T-helper 17 cell (primary cell): ENCODE measurements around the gene PDZD7. TPM values are rescaled to one million over a fixed set of nuclear protein-coding genes. Genes with fewer than 3 reads are reported as not detected.

Experiments
- ATAC-seq: fragments of 150-1000 bp; cut with Tn5 transposase; 2 replicates; pipeline ENCODE4 v1.10.0; 2021; ENCODE audit warnings: mild to moderate bottlenecking, moderate library complexity
- DNase-seq, 3 donors: peaks; one replicate each; pipeline versions ENCODE4 v3.0.0 to v3.0.0-alpha.2; 2020 to 2021
- H3K9me3 ChIP-seq: one replicate; pipeline ENCODE4 v1.7.0; 2013; ENCODE audit warnings: low read length, mild to moderate bottlenecking; ENCODE audit not compliant: control insufficient read depth, poor library complexity, severe bottlenecking
- H3K27ac Mint-ChIP-seq: one replicate; pipeline ENCODE4 v1.8.0; 2022; ENCODE audit warnings: mild to moderate bottlenecking, moderate library complexity, mixed read lengths
- H3K27me3 Mint-ChIP-seq: one replicate; pipeline ENCODE4 v1.8.0; 2022; ENCODE audit warnings: mixed read lengths
- H3K36me3 Mint-ChIP-seq: one replicate; pipeline ENCODE4 v1.8.0; 2022; ENCODE audit warnings: low read depth, mixed read lengths
- H3K4me1 Mint-ChIP-seq: one replicate; pipeline ENCODE4 v1.8.0; 2022; ENCODE audit warnings: mild to moderate bottlenecking, mixed read lengths
- H3K4me3 Mint-ChIP-seq: one replicate; pipeline ENCODE4 v1.8.0; 2022; ENCODE audit warnings: mild to moderate bottlenecking, moderate library complexity, mixed read lengths
- total RNA-seq, 4 donors: library from RNA in 2 of 4; stranded (reverse) in 2 of 4; gene quantifications; one replicate each; pipeline ENCODE4 v1.2.3 and lab custom pipeline; 2022 to 2026

PDZD7 gene
- total RNA-seq, 2 donors from 2014 or later: 0.65 to 1.1 TPM

DNA sequence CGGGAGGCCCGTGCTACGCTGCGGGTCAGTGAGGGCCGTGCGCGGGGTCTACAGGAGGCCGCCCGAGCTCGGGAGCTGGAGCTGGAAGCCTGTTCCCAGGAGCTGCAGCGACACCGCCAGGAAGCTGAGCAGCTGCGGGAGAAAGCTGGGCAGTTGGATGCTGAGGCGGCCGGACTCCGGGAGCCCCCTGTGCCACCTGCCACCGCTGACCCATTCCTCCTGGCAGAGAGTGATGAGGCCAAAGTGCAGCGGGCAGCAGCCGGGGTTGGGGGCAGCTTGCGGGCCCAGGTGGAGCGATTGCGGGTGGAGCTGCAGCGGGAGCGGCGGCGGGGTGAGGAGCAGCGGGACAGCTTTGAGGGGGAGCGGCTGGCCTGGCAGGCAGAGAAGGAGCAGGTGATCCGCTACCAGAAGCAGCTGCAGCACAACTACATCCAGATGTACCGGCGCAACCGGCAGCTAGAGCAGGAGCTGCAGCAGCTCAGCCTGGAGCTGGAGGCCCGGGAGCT, 24.3 kb downstream of the PDZD7 start:
- Mint-ChIP-seq H3K4me3 (no peak overlapping the region), H3K27me3 (no peaks in the 10 kb centered on the region), H3K27ac (no peak overlapping the region), H3K4me1 (peaks cover 3% of the 10 kb centered on the region), H3K36me3 (no peaks in the 10 kb centered on the region)
- H3K9me3 ChIP-seq: no peaks in the 10 kb centered on the region
- DNase-seq: no peak
- ATAC-seq: no peak

DNA sequence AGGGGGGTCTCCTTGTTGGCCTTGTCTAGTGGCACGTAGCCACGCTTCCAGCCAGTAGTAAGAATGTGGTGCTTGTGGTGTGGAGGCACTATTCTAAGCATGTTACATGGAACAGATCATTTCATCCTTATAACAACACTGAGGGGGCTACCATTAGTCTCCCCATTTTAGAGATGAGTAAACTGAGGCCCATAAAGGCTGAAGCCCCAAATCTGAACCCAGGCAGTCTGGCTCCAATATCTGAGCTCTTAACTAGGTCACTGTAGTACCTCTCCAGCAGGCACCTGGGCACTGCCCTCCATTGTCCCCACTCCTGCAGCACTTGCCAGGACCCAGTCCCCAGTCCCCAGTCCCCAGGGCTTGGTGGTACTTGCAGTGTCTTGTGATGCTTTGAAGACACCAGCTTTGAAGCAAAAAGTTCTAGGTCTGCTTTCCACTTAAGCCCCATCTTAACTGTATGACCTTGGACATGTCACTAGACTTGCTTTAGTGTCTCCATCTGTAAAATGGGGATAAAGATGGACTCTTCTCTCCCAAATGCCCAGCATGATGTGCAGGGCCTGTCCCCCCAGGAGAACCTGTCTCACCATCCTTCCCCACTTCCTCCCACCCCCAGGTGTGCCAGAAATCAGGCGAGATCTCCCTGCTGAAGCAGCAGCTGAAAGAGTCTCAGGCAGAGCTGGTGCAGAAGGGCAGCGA, 24.9 kb downstream of the PDZD7 start:
- no peak overlapping the region for H3K4me3 Mint-ChIP-seq
- H3K27ac Mint-ChIP-seq: no peak overlapping the region
- ATAC-seq: no peak
- H3K4me1 Mint-ChIP-seq: peaks cover 6% of the 10 kb centered on the region
- DNase-seq: no peak
- peaks cover 2% of the 10 kb centered on the region for H3K36me3 Mint-ChIP-seq
- no peaks in the 10 kb centered on the region for H3K27me3 Mint-ChIP-seq
- H3K9me3 ChIP-seq: no peaks in the 10 kb centered on the region

DNA sequence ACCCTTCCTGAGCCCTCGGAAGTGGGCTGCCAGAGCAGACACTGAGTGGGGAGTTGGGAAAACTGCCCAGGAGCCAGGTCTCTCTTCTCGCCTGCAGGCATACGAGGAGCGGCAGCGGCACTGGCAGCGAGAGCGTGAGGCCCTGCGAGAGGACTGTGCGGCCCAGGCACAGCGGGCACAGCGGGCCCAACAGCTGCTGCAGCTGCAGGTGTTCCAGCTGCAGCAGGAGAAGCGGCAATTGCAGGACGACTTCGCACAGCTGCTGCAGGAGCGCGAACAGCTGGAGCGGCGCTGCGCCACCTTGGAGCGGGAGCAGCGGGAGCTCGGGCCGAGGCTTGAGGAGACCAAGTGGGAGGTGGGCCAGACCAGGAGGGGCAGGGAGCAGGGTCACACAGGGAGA, 25.6 kb downstream of the PDZD7 start:
- no peak for DNase-seq
- Mint-ChIP-seq H3K4me3 (no peak overlapping the region), H3K4me1 (peaks cover 10% of the 10 kb centered on the region), H3K27me3 (no peaks in the 10 kb centered on the region), H3K27ac (no peak overlapping the region), H3K36me3 (peaks cover 3% of the 10 kb centered on the region)
- ATAC-seq: no peak
- no peaks in the 10 kb centered on the region for H3K9me3 ChIP-seq

DNA sequence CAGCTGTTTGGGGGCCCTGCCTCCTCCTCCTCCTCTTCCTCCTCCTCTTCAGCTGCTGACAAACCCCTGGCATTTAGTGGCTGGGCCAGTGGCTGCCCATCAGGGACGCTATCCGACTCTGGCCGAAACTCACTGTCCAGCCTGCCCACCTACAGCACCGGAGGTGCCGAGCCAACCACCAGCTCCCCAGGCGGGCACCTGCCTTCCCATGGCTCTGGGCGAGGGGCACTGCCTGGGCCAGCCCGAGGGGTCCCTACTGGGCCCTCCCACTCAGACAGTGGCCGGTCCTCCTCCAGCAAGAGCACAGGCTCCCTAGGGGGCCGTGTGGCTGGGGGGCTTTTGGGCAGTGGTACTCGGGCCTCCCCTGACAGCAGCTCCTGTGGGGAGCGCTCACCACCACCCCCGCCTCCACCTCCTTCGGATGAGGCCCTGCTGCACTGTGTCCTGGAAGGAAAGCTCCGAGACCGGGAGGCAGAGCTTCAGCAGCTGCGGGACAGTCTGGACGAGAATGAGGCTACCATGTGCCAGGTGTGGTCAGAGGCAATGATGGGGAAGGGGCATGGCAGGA, 27.2 kb downstream of the PDZD7 start:
- H3K27me3 Mint-ChIP-seq: no peaks in the 10 kb centered on the region
- H3K27ac Mint-ChIP-seq: no peak overlapping the region
- H3K4me3 Mint-ChIP-seq: no peak overlapping the region
- peaks cover 14% of the 10 kb centered on the region for H3K4me1 Mint-ChIP-seq
- DNase-seq (no peak), ATAC-seq (no peak)
- peaks cover 4% of the 10 kb centered on the region for H3K36me3 Mint-ChIP-seq
- no peaks in the 10 kb centered on the region for H3K9me3 ChIP-seq

DNA sequence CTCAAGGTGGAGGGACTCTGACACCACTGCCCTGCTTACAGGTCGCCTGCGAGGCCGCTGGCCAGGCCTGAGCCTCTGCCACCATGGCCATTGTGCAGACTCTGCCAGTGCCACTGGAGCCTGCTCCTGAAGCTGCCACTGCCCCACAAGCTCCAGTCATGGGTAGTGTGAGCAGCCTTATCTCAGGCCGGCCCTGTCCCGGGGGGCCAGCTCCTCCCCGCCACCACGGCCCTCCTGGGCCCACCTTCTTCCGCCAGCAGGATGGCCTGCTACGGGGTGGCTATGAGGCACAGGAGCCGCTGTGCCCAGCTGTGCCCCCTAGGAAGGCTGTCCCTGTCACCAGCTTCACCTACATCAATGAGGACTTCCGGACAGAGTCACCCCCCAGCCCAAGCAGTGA, 28.5 kb downstream of the PDZD7 start:
- Mint-ChIP-seq H3K36me3 (peaks cover 5% of the 10 kb centered on the region), H3K4me3 (no peak overlapping the region), H3K4me1 (peaks cover 20% of the 10 kb centered on the region), H3K27ac (no peak overlapping the region), H3K27me3 (no peaks in the 10 kb centered on the region)
- ATAC-seq (no peak), DNase-seq (no peak)
- H3K9me3 ChIP-seq: no peaks in the 10 kb centered on the region

DNA sequence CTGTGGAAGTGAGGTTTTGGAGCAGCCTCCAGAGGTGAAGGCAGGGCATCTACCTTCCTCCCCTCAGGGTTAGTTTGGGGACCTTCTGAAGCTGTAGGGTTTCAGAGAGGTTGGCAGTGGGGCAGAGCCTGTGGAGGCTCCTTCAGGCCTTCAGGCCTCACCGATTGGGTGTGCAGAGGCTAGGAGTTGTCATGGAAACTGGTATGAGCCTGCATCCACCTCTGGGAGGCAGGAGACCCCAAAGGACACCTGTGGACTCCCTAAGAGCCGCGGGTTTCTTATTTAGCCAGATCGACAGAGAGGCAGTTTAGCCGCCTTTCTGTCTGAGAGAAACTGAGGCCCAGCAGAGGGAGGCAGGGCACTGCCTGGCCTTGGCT, 29.3 kb downstream of the PDZD7 start:
- Mint-ChIP-seq H3K4me1 (peaks cover 23% of the 10 kb centered on the region), H3K27me3 (no peaks in the 10 kb centered on the region), H3K36me3 (peaks cover 7% of the 10 kb centered on the region), H3K27ac (peak overlapping the region; percentile 65), H3K4me3 (no peak overlapping the region)
- H3K9me3 ChIP-seq: no peaks in the 10 kb centered on the region
- DNase-seq (no peak), ATAC-seq (no peak)

DNA sequence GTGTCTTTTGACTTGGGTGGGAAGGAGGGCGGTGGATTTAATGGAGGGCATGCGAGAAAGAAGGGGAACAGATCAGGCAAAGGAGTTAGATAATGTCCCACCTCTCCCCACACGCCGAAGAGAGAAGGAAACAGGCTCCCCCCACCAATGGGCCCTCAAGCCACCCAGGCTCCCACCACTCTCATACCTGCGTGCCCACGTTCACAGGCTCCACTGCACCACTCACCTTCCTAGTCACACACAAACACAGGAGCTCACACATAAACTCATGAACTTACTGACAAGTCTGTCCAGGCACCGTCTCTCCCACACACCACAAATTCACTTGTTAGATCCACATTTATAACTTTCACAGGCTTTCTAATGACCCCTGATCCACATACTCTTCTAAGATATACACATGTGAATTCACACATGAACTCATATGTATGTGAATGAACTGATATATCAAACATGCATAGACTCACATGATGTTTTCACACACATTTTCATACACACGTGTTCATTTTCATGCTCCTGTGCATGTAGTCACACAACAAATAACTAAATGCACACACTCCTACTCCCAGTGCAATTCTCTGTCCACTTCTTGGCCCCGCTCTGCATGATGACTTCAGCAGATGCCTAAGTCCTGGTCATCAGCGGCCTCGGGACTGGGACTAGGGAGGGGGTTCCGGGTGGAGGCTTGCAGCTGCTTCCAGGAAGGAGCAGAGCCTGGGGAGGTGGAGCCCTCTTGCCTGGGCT, 29.8 kb downstream of the PDZD7 start:
- Mint-ChIP-seq H3K4me1 (peaks cover 26% of the 10 kb centered on the region), H3K36me3 (peaks cover 7% of the 10 kb centered on the region), H3K27ac (peak overlapping the region; percentile 65), H3K4me3 (peak overlapping the region; percentile 94), H3K27me3 (no peaks in the 10 kb centered on the region)
- no peak for ATAC-seq
- DNase-seq: no peak
- H3K9me3 ChIP-seq: no peaks in the 10 kb centered on the region

DNA sequence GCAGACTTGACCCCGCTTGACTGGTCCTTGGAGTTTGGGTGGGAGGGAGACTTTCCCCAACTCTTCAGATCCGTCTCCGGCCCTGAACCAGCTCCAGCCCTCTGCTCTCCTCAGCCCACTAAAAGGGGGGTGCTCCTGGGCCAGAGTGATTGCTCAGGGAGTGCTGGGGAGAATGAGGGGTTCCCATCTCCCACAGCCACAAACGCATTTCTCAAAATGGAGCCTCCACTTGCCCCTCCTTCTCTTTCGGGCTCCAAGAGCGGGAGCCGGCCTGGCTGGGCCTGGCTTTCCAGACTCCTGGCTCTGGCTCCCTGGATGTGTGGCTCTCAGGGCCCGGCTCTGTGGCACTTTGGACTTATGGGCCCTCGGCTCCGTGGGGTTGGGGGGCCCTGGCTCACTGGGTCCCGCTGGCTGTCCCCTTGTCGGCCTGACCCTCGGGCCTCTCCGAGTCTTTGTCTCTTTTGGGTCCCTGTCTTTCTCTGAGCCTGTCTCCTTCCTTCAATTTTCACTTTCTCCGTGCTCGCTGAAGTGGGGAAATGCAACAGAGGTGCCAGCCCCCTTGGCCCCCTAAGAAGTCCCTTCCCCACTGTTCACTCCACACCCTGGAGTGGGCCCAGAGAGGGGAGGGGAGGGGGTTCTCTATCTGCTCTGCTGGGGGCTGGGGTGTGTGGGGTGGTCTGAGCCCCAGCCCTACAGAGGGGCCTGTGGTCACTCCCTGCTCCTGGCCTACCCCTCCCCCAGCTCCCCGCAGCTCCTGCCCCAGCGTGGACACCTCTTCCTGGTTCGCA, 30.6 kb downstream of the PDZD7 start:
- Mint-ChIP-seq H3K4me3 (peak overlapping the region; percentile 94), H3K4me1 (peaks cover 26% of the 10 kb centered on the region), H3K27me3 (no peaks in the 10 kb centered on the region), H3K36me3 (peaks cover 7% of the 10 kb centered on the region), H3K27ac (peak overlapping the region; percentile 65)
- ATAC-seq: no peak
- H3K9me3 ChIP-seq: no peaks in the 10 kb centered on the region
- no peak for DNase-seq

DNA sequence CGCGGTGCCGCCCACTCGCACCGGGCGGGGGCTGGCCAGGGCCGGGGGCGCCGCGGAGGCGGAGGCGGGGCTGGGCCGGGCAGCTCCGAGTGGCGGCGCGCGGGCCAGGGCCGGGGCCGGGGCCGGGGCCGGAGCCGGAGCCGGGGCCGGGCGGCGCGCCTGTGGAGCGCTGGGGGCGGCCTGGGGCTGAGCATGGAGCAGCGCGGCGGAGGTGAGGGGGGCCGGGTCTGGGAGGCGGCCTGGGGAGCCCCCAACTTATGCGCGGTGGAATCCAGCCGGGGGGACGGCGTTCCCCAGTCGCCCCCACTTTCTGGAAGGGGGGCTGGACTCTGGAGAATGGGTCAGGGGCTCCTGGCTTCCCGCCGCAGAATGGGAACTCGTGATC, 31.2 kb downstream of the PDZD7 start, which contains the start of gene LZTS2:
Gene LZTS2 (plus strand): TSS at position 67 of the 385 bp plus-strand sequence. CDS start 2,731 bp downstream, outside the sequence.
- H3K9me3 ChIP-seq: no peaks in the 10 kb centered on the region
- H3K4me3 Mint-ChIP-seq: peak within 1 kb of the TSS; percentile 99
- peaks cover 7% of the 10 kb centered on the region for H3K36me3 Mint-ChIP-seq
- peak within 1 kb of the TSS; percentile 95 for H3K27ac Mint-ChIP-seq
- ATAC-seq (no peak), DNase-seq (no peak)
- H3K4me1 Mint-ChIP-seq: peaks cover 26% of the 10 kb centered on the region
- H3K27me3 Mint-ChIP-seq: no peaks in the 10 kb centered on the region

DNA sequence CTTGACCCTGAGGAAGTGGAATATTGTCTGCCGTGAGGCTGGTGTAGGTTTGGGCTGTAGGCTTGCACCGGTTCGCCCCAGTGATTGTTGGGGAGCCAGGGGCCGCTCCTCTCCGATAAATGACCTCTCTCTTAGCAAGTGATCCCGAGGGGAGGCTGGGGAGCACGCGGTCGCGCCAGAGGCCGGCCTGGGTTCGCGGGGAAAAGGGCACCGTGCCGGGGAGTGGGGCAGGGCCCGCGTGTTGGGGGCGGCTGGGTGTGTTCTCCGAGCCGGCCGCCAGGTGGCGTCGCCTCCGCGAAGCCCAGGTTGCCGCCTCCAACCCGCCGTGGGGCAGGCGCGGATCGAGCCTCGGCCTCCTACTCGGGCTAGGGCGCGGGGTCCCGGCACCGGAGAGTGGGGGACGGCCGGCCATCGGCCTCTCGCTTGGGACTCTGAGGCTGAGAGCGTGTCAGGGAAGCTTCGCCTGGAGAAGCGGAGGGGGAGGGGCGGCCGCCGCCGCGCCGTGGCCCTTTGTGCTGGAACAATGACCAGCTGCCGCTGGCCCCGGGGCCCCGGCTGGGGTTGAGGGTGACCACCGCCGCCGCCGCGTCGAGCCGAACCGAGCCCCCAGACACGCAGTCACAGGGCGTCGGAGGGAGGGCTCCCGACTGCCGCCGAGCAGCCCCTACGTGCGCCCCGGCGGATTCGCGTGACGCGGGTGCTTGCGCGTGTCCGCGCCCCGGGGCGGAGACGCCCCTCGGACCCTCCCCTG, 31.8 kb downstream of the PDZD7 start:
- H3K27me3 Mint-ChIP-seq: no peaks in the 10 kb centered on the region
- H3K9me3 ChIP-seq: no peaks in the 10 kb centered on the region
- H3K27ac Mint-ChIP-seq: peak overlapping the region; percentile 95
- H3K4me1 Mint-ChIP-seq: peaks cover 26% of the 10 kb centered on the region
- peak; percentile 70 to 78 (median 74) for DNase-seq
- H3K36me3 Mint-ChIP-seq: peaks cover 7% of the 10 kb centered on the region
- peak overlapping the region; percentile 99 for H3K4me3 Mint-ChIP-seq
- peak; percentile 73 for ATAC-seq

DNA sequence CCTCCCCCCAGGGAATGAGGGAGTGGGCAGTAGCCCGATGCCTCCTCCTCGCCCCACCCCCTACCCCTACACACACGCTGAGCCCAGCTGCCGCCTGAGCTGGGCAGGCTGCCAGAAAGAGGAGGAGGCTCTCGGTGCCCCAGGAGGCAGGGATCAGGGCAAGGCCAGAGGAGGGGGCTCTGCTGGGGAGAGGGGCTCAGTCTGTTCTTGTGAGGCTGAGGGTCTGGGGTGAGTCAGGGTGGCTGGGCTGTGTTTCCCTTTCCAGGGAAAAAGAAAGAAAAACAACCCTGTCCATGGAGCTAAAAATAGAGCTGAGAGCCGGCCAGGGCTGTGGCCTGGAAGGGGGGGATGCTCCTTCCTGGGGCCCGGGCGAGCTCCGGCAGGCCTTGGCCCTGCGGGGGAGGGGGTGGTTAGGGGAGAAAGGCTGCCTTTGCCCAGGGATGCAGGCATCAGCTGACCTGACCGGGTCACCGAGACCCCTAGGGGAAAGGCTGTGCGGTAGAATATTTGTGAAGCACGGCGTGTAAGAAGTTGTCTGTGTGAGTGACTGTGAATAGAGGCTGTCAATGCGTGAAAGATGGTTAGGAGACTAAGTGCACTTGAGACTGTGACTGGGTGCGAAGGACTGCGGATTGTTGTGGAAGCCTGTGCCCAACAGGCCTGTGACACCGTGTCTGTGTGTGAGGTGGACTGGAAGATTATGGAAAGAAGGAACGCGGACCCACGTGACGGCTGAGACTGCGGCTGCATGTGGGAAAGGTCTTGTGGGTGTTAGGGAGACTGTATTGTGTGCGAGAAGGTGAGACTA, 32.5 kb downstream of the PDZD7 start:
- peak; percentile 45 for ATAC-seq
- no peaks in the 10 kb centered on the region for H3K27me3 Mint-ChIP-seq
- H3K36me3 Mint-ChIP-seq: peaks cover 10% of the 10 kb centered on the region
- no peaks in the 10 kb centered on the region for H3K9me3 ChIP-seq
- peak overlapping the region; percentile 95 for H3K27ac Mint-ChIP-seq
- H3K4me1 Mint-ChIP-seq: peaks cover 29% of the 10 kb centered on the region
- peak; percentile 48 to 56 (median 53) for DNase-seq
- peak overlapping the region; percentile 99 for H3K4me3 Mint-ChIP-seq
